Choroid plexus epithelial cell (primary cell): ENCODE data around the gene LRIT1.
A peak's percentile ranks its signal among the peaks of the same experiment; 100 is the strongest.

Experiments used
- DNase-seq: peaks from one replicate; pipeline ENCODE4 v3.0.0-alpha.2; 2010; ENCODE audit warnings: low read depth
- H3K4me3 ChIP-seq: 2 replicates; pipeline ENCODE4 v1.5.1; 2011; ENCODE audit warnings: low read depth, mild to moderate bottlenecking, control low read depth, low read length, moderate library complexity
- CTCF ChIP-seq: conservative IDR thresholded peaks from 2 replicates; pipeline ENCODE4 v1.5.1; 2011; ENCODE audit warnings: low read depth, mild to moderate bottlenecking, control low read depth, inconsistent platforms, low read length, moderate library complexity

LRIT1 gene

GRCh38 chr10:84195044-84195830 is 46.1 kb downstream of the LRIT1 start:
- TF ChIP-seq CTCF, result no peak

DNA sequence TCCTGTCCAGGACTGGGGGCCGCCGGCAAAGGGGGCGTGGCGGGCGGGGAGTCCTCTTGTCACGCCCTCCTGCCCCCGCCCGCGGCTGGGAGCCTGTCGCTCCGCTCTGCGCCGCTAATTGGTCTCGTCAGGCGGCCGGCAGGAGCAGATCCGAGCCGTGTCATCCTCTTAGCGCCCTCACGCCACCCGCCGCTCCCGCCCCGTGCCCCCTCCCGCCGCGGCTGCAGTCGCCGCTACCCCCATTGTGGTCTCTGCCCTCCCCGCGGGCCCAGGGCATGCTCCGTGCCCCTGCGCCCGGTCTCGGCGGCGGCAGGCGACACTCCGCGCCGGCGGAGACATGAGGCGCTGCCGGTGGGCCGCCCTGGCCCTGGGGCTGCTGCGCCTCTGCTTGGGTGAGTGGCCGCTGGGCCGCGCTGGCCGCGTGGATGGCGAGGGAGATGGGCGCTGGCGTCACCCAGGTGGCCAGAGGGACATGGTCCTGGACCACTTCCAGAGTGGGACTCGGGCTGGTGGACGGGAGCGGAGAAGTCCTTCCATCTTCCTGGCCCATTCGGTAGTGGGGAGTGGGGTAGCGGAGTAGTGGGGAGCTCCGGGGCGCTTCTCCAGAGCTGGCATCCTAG is 46.8 kb downstream of the LRIT1 start, which contains the start of gene CDHR1:
Gene CDHR1, plus strand, starts transcription at position 114 of the 620 bp plus-strand sequence. Its CDS starts 224 bp downstream, at position 338.
- TF ChIP-seq CTCF, result no peak
- H3K4me3 ChIP-seq, result peak within 1 kb of the TSS; percentile 11
- no peak for DNase-seq

More at GRCh38 chr10:84195044-84195830, 46.1 kb downstream of the LRIT1 start:
- no peak for DNase-seq
- no peak overlapping the region for H3K4me3 ChIP-seq

- H3K4me3 ChIP-seq, result no peak overlapping the region
These were observed 47.4 kb downstream of the LRIT1 start for GRCh38 chr10:84193846-84194423.

GRCh38 chr10:84193327-84193726 is 48.0 kb downstream of the LRIT1 start:
- no peak for TF ChIP-seq CTCF
- no peak overlapping the region for H3K4me3 ChIP-seq
- DNase-seq, result no peak

More at GRCh38 chr10:84193846-84194423, 47.4 kb downstream of the LRIT1 start:
- TF ChIP-seq CTCF, result no peak
- peak; percentile 11 for DNase-seq

DNA sequence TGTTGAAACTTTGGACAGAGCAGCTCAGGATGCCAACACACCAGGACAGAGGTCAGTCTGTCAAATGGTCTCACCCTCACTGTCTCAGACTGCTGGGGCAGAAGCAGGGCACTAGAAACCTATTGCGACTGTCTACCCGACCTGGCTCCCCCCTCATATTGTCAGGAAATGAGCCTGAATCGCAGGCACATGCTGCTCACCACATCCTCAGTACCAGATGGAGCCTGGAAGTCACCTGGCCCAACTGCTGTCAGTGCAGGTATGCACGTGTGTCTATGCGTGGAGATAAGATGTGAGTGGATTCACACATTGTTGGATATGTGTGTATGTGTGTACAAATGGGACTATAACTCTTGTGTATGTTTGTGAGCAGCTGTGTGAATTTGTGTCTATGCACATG is 50.2 kb downstream of the LRIT1 start:
- no peak for DNase-seq
- no peak overlapping the region for H3K4me3 ChIP-seq
- no peak for TF ChIP-seq CTCF

DNA sequence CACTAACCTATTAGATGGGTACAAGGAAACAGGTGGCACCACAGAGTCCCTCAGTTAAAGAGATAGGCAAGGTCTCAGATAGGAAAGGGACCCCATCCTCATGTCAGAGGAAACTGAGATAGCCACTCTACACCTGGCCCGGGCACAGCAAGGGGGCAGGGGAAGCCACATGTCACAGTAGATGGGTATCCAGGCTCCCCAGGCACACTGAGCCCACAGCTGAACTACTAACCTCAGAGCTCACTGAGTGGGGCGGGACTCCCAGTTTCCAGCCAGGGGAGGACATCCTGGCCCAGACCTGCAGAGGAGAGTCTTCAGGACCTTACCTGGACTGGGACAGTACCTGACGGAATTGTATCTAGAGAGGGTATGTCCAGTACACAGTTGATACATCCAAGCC is 50.7 kb downstream of the LRIT1 start:
- no peak overlapping the region for H3K4me3 ChIP-seq
- no peak for TF ChIP-seq CTCF
- DNase-seq, result no peak
